HepG2 (cell line): ENCODE data around the gene COG1. TPM values are rescaled to one million over a fixed set of nuclear protein-coding genes. Genes with fewer than 3 reads are reported as not detected.

Source experiments
- FLYWCH1 ChIP-seq: sonication (generic); formaldehyde crosslinking; IDR thresholded peaks from 2 replicates; pipeline ENCODE4 v1.8.1; 2023; ENCODE audit warnings: mild to moderate bottlenecking, missing genetic modification reagents
- FOXO4 ChIP-seq: sonication (generic); formaldehyde crosslinking; conservative IDR thresholded peaks from 2 replicates; pipeline ENCODE4 v1.8.1; 2023; ENCODE audit warnings: missing genetic modification reagents
- FUBP1 ChIP-seq: sonication (generic); formaldehyde crosslinking; IDR thresholded peaks from 2 replicates; pipeline ENCODE4 v1.5.1; 2020; ENCODE audit warnings: missing genetic modification reagents, mild to moderate bottlenecking, borderline replicate concordance
- MNT ChIP-seq: fragments of 450-650 bp; IDR thresholded peaks from 2 replicates; pipeline ENCODE4 v1.6.1; 2016
- MXI1 ChIP-seq: IDR thresholded peaks from 3 replicates; pipeline ENCODE4 v1.6.1; 2012; ENCODE audit warnings: low read depth, low read length, inconsistent platforms, borderline replicate concordance
- RBFOX2 ChIP-seq: fragments of 200-400 bp; formaldehyde crosslinking; IDR thresholded peaks from 2 replicates; pipeline ENCODE4 v1.6.1; 2017; ENCODE audit warnings: low read depth, mild to moderate bottlenecking, low read length
- ZNF17 ChIP-seq: sonication (generic); formaldehyde crosslinking; IDR thresholded peaks from 2 replicates; pipeline ENCODE4 v1.5.0; 2020; ENCODE audit warnings: mild to moderate bottlenecking, missing genetic modification reagents
- ZNF20 ChIP-seq: sonication (generic); formaldehyde crosslinking; IDR thresholded peaks from 2 replicates; pipeline ENCODE4 v1.4.0; 2020; ENCODE audit warnings: mild to moderate bottlenecking, moderate library complexity, missing genetic modification reagents
- ZNF256 ChIP-seq: sonication (generic); formaldehyde crosslinking; conservative IDR thresholded peaks from 2 replicates; pipeline ENCODE4 v1.4.0; 2020; ENCODE audit warnings: missing genetic modification reagents
- ZNF510 ChIP-seq: sonication (generic); formaldehyde crosslinking; IDR thresholded peaks from 2 replicates; pipeline ENCODE4 v1.4.0; 2020; ENCODE audit warnings: low read depth, mild to moderate bottlenecking, missing genetic modification reagents
- ZNF543 ChIP-seq: sonication (generic); formaldehyde crosslinking; IDR thresholded peaks from 2 replicates; pipeline ENCODE4 v1.4.0; 2020; ENCODE audit warnings: mild to moderate bottlenecking, missing genetic modification reagents
- ZNF557 ChIP-seq: sonication (generic); formaldehyde crosslinking; IDR thresholded peaks from 2 replicates; pipeline ENCODE4 v1.4.0; 2020; ENCODE audit warnings: missing genetic modification reagents
- ZNF558 ChIP-seq: sonication (generic); formaldehyde crosslinking; IDR thresholded peaks from 2 replicates; pipeline ENCODE4 v1.9.0; 2022; ENCODE audit warnings: mild to moderate bottlenecking, missing genetic modification reagents, borderline replicate concordance
- ZNF770 ChIP-seq: sonication (generic); formaldehyde crosslinking; IDR thresholded peaks from 2 replicates; pipeline ENCODE4 v1.5.0; 2020; ENCODE audit warnings: mild to moderate bottlenecking, missing genetic modification reagents
- ZNF891 ChIP-seq: sonication (generic); formaldehyde crosslinking; IDR thresholded peaks from 2 replicates; pipeline ENCODE4 v1.5.0; 2020; ENCODE audit warnings: mild to moderate bottlenecking, missing genetic modification reagents
- polyA plus RNA-seq, 8 experiments: library from polyadenylated mRNA; depleted of rRNA in 3 of 8; stranded (reverse) in 7 of 8; unstranded in 1 of 8; fragments of >200 nt; fragmentation: Illumina TruSeq in 4 of 8; extraction: Trizol in 4 of 8; gene quantifications; 2 replicates each; pipeline versions ENCODE4 v1.2.1 to v1.2.3, GENCODE V29; 2011 to 2016; ENCODE audit warnings: low read depth in 4 of 8, missing spikeins in 1 of 8, mixed read lengths in 1 of 8; ENCODE audit not compliant: insufficient read depth in 1 of 8
- total RNA-seq, 5 experiments: library from RNA; depleted of rRNA; stranded (reverse); fragments of >200 nt; fragmentation: Illumina TruSeq; extraction: Trizol; gene quantifications; 2 replicates each; pipeline ENCODE4 v1.2.3, GENCODE V29; 2016; ENCODE audit warnings: low read depth in 1 of 5
- TF ChIP-seq, protein P1 (sequence below): sonication (generic); formaldehyde crosslinking; IDR thresholded peaks from 2 replicates; pipeline ENCODE4 v1.4.0; 2020; ENCODE audit warnings: missing genetic modification reagents, borderline replicate concordance
- TF ChIP-seq, protein P2 (sequence below): sonication (generic); formaldehyde crosslinking; conservative IDR thresholded peaks from 2 replicates; pipeline ENCODE4 v1.8.0; 2022; ENCODE audit warnings: mild to moderate bottlenecking, moderate library complexity, missing genetic modification reagents

COG1 gene
- total and polyA plus RNA-seq, 2 of the 13 experiments (the other 11 are each of a cell fraction or from before 2014, with no cell fraction given), result 36.6 to 39.7 TPM

DNA sequence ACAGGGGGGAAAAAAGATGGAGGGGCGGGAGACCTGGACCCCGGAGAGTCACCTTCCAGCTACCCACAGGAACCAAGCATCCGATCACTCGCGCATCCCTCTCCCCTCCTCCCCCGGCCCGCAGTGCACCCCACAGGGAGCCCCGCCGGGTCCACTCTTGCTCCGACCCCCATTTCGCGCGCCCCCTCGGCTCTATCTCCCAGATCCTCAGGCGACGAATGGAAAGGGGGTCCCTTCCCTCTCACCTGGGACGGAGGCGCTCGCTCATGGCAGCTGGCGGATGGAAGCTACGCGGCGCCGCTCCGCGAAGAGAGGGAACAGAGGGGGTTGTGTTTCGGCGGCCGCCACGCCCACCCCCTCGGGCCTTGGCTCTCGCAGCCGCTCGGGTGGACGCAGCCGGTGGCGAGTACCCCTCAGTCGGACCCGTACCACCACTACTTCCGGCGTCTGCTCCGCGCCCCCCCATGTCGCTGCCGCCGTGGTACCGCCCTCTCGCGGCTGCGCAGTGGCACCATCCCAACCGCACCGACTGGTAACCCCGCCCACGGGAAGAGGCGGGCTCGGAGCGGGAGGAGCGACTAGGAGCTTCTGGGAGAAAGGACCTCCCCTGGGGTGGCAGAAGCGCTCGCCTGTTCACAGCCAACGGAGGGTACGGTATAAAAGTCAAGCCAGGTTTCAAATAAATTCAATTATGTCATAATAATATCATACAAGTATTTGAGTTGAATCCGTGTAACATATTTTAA lies 39.2 kb downstream of the COG1 start (continued):
- TF ChIP-seq ZNF557 (0 out of 2 replicates have a peak, but pooled peaks have one; percentile 31), ZNF256 (CRISPR knock-in tag) (peak; percentile 82; the same call in 1 of the 2 replicates), ZNF543 (CRISPR knock-in tag) (peak; percentile 93), ZNF20 (CRISPR knock-in tag) (no peak; the same call in 1 of the 2 replicates), MXI1 (peak; percentile 88; the same call in 2 of the 3 replicates), MNT (peak; percentile 31; the same call in 1 of the 2 replicates), FLYWCH1 (CRISPR knock-in tag) (no peak), ZNF891 (peak; percentile 54; the same call in 1 of the 2 replicates), ZNF558 (peak; percentile 83; the same call in 1 of the 2 replicates), ZNF17 (CRISPR knock-in tag) (no peak), ZNF510 (CRISPR knock-in tag) (peak; percentile 81), FOXO4 (CRISPR knock-in tag) (no peak), FUBP1 (CRISPR knock-in tag) (no peak), RBFOX2 (peak; percentile 90), ZNF770 (CRISPR knock-in tag) (no peak)
- TF ChIP-seq, protein P1, sequence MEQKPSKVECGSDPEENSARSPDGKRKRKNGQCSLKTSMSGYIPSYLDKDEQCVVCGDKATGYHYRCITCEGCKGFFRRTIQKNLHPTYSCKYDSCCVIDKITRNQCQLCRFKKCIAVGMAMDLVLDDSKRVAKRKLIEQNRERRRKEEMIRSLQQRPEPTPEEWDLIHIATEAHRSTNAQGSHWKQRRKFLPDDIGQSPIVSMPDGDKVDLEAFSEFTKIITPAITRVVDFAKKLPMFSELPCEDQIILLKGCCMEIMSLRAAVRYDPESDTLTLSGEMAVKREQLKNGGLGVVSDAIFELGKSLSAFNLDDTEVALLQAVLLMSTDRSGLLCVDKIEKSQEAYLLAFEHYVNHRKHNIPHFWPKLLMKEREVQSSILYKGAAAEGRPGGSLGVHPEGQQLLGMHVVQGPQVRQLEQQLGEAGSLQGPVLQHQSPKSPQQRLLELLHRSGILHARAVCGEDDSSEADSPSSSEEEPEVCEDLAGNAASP (CRISPR knock-in tag), result no peak
- TF ChIP-seq, protein P2, sequence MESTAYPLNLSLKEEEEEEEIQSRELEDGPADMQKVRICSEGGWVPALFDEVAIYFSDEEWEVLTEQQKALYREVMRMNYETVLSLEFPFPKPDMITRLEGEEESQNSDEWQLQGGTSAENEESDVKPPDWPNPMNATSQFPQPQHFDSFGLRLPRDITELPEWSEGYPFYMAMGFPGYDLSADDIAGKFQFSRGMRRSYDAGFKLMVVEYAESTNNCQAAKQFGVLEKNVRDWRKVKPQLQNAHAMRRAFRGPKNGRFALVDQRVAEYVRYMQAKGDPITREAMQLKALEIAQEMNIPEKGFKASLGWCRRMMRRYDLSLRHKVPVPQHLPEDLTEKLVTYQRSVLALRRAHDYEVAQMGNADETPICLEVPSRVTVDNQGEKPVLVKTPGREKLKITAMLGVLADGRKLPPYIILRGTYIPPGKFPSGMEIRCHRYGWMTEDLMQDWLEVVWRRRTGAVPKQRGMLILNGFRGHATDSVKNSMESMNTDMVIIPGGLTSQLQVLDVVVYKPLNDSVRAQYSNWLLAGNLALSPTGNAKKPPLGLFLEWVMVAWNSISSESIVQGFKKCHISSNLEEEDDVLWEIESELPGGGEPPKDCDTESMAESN, result peak; percentile 22; the same call in 1 of the 2 replicates
